D721Med (cell line): ENCODE results near the gene ZBTB9.

ENCODE experiments used
- DNase-seq: peaks from one replicate; pipeline ENCODE4 v3.0.0; 2011; ENCODE audit warnings: low spot score; ENCODE audit not compliant: insufficient read length
- FAIRE-seq: peaks from 2 replicates; lab custom pipeline; 2011; peaks lifted over from hg19 to GRCh38; lab: Jason Lieb, UNC
- CTCF ChIP-seq: IDR thresholded peaks from 2 replicates; pipeline ENCODE4 v1.5.1; 2012; ENCODE audit warnings: mild to moderate bottlenecking, control low read depth; ENCODE audit not compliant: insufficient read depth; ENCODE audit errors: missing control alignments

Gene ZBTB9

GRCh38 chr6:33410711-33411631 is 43.4 kb upstream of the ZBTB9 start, which contains the start of gene PHF1:
Gene PHF1, plus strand, starts transcription at chr6:33411014. Its CDS starts 1,250 bp downstream, at chr6:33412264.
- TF ChIP-seq CTCF = no peak
- DNase-seq (peak; percentile 63), FAIRE-seq (no peak)

GRCh38 chr6:33411632-33412005 is 42.8 kb upstream of the ZBTB9 start:
- no peak for TF ChIP-seq CTCF
- FAIRE-seq (no peak), DNase-seq (no peak)

- TF ChIP-seq CTCF = no peak
- FAIRE-seq = no peak
- DNase-seq = no peak
Measured at GRCh38 chr6:33412140-33413009, 42.0 kb upstream of the ZBTB9 start.

GRCh38 chr6:33413241-33414120 is 40.9 kb upstream of the ZBTB9 start:
- no peak for FAIRE-seq
- no peak for DNase-seq
- TF ChIP-seq CTCF = no peak

- DNase-seq = peak; percentile 64
- FAIRE-seq = no peak
- peak; percentile 37 for TF ChIP-seq CTCF
Measured at GRCh38 chr6:33414592-33415271, 39.6 kb upstream of the ZBTB9 start.

GRCh38 chr6:33415831-33416230 is 38.5 kb upstream of the ZBTB9 start:
- DNase-seq = no peak
- no peak for TF ChIP-seq CTCF
- FAIRE-seq = no peak
